Neural cell (in vitro differentiated cells): Measurements from ENCODE around the gene C11orf16. TPM values are rescaled to one million over a fixed set of nuclear protein-coding genes. Genes with fewer than 3 reads are reported as not detected.

Experiments
- H2AFZ ChIP-seq: fragments of 200-600, 300-800 bp; sonication (generic), shearing (Covaris generic); 2 replicates; pipeline ENCODE4 v1.6.0; 2014; ENCODE audit warnings: low read depth, mild to moderate bottlenecking, antibody characterized with exemption, low read length, moderate library complexity
- H3F3A ChIP-seq: fragments of 200-600 bp; shearing (Covaris generic); 2 replicates; pipeline ENCODE4 v1.6.1; 2016; ENCODE audit warnings: mild to moderate bottlenecking, moderate library complexity, mixed read lengths, antibody characterized with exemption, low read length; ENCODE audit not compliant: insufficient read depth, poor library complexity, severe bottlenecking
- H3K27ac ChIP-seq: fragments of 200-600, 300-800 bp; sonication (generic), shearing (Covaris generic); 2 replicates; pipeline ENCODE4 v1.5.1; 2014; ENCODE audit warnings: mild to moderate bottlenecking, low read length, moderate library complexity
- H3K27me3 ChIP-seq: fragments of 300-800, 200-600 bp; sonication (generic), shearing (Covaris generic); 2 replicates; pipeline ENCODE4 v1.6.0; 2014; ENCODE audit warnings: mild to moderate bottlenecking, low read depth, low read length, moderate library complexity; ENCODE audit not compliant: insufficient read depth
- H3K36me3 ChIP-seq: fragments of 300-800, 200-600 bp; sonication (generic), shearing (Covaris generic); 2 replicates; pipeline ENCODE4 v1.5.1; 2014; ENCODE audit warnings: mild to moderate bottlenecking, antibody characterized with exemption, low read length, moderate library complexity; ENCODE audit not compliant: insufficient read depth
- H3K4me2 ChIP-seq: fragments of 300-800, 200-600 bp; sonication (generic), shearing (Covaris generic); 2 replicates; pipeline ENCODE4 v1.6.0; 2014; ENCODE audit warnings: mild to moderate bottlenecking, low read length
- H3K4me3 ChIP-seq: fragments of 300-800, 200-600 bp; sonication (generic), shearing (Covaris generic); 2 replicates; pipeline ENCODE4 v1.5.1; 2014; ENCODE audit warnings: mild to moderate bottlenecking, low read length, moderate library complexity
- H3K79me2 ChIP-seq: fragments of 200-600 bp; shearing (Covaris generic); replicated peaks from 2 replicates; pipeline ENCODE4 v1.6.0; 2014; ENCODE audit warnings: mild to moderate bottlenecking, low read length, moderate library complexity; ENCODE audit not compliant: insufficient read depth
- H3K9ac ChIP-seq: fragments of 300-800, 200-600 bp; sonication (generic), shearing (Covaris generic); 2 replicates; pipeline ENCODE4 v1.6.1; 2016; ENCODE audit warnings: mild to moderate bottlenecking, low read length, mixed read lengths
- H3K9me2 ChIP-seq: fragments of 200-600 bp; shearing (Covaris generic); 2 replicates; pipeline ENCODE4 v1.6.1; 2016; ENCODE audit warnings: mild to moderate bottlenecking, low read length, mixed read lengths; ENCODE audit not compliant: insufficient read depth
- H3K9me3 ChIP-seq: fragments of 200-600, 300-800 bp; sonication (generic), shearing (Covaris generic); 2 replicates; pipeline ENCODE4 v1.6.1; 2016; ENCODE audit warnings: mild to moderate bottlenecking, mixed run types, low read length, moderate library complexity, mixed read lengths
- H4K20me1 ChIP-seq: fragments of 200-600 bp; shearing (Covaris generic); 2 replicates; pipeline ENCODE4 v1.6.1; 2016; ENCODE audit warnings: mild to moderate bottlenecking, mixed run types; ENCODE audit not compliant: insufficient read depth
- CTCF ChIP-seq: fragments of 450-650 bp; IDR thresholded peaks from 2 replicates; pipeline ENCODE4 v1.5.1; 2014; ENCODE audit warnings: antibody characterized with exemption, mild to moderate bottlenecking, moderate library complexity; ENCODE audit not compliant: poor library complexity, severe bottlenecking
- EP300 ChIP-seq: fragments of 450-650 bp; conservative IDR thresholded peaks from 2 replicates; pipeline ENCODE4 v1.6.1; 2014; ENCODE audit warnings: antibody characterized with exemption, mild to moderate bottlenecking, moderate library complexity; ENCODE audit not compliant: poor library complexity, severe bottlenecking
- EZH2 ChIP-seq: fragments of 200-600, 300-800 bp; shearing (Covaris generic), sonication (generic); IDR thresholded peaks from 2 replicates; pipeline ENCODE4 v1.6.1; 2014; ENCODE audit warnings: antibody characterized with exemption, low read length, borderline replicate concordance, mild to moderate bottlenecking; ENCODE audit not compliant: insufficient read depth, poor library complexity, severe bottlenecking
- MXI1 ChIP-seq: fragments of 450-650 bp; conservative IDR thresholded peaks from 2 replicates; pipeline ENCODE4 v1.6.1; 2014; ENCODE audit warnings: antibody characterized with exemption, mild to moderate bottlenecking; ENCODE audit not compliant: poor library complexity, severe bottlenecking
- POLR2AphosphoS5 ChIP-seq: IDR thresholded peaks from 2 replicates; pipeline ENCODE4 v1.6.1; 2012
- RAD21 ChIP-seq: fragments of 450-650 bp; conservative IDR thresholded peaks from 2 replicates; pipeline ENCODE4 v1.6.1; 2014; ENCODE audit warnings: antibody characterized with exemption, mild to moderate bottlenecking, moderate library complexity
- REST ChIP-seq: IDR thresholded peaks from 2 replicates; pipeline ENCODE4 v1.6.1; 2012; ENCODE audit warnings: borderline replicate concordance
- SMC3 ChIP-seq: fragments of 450-650 bp; conservative IDR thresholded peaks from 2 replicates; pipeline ENCODE4 v1.6.1; 2014; ENCODE audit warnings: antibody characterized with exemption, mild to moderate bottlenecking, moderate library complexity; ENCODE audit not compliant: poor library complexity
- TAF1 ChIP-seq: IDR thresholded peaks from 2 replicates; pipeline ENCODE4 v1.6.1; 2012; ENCODE audit warnings: low read depth
- polyA plus RNA-seq: library from polyadenylated mRNA; depleted of rRNA; stranded (reverse); fragments of >200 nt; gene quantifications from 2 replicates; pipeline ENCODE4 v1.2.3, GENCODE V29; 2014

The C11orf16 gene
- polyA plus RNA-seq, 1 donor from 2014 or later: not detected

GRCh38 chr11:8930456-8931175 lies 2.1 kb downstream of the C11orf16 start:
- Histone ChIP-seq H3K9me2 (no peaks in the 10 kb centered on the region), H3F3A (no peaks in the 10 kb centered on the region), H3K9me3 (no peaks in the 10 kb centered on the region), H3K4me3 (no peak overlapping the region), H3K27me3 (no peaks in the 10 kb centered on the region), H3K27ac (no peak overlapping the region), H3K9ac (no peak overlapping the region), H2AFZ (no peak overlapping the region), H3K79me2 (no peaks in the 10 kb centered on the region), H3K36me3 (peaks cover under 1% of the 10 kb centered on the region), H4K20me1 (no peaks in the 10 kb centered on the region), H3K4me2 (no peak overlapping the region)
- TF ChIP-seq EZH2: no peak
- no peak for TF ChIP-seq TAF1
- TF ChIP-seq RAD21: no peak
- no peak for TF ChIP-seq CTCF
- no peak for TF ChIP-seq EP300
- no peak for TF ChIP-seq REST
- TF ChIP-seq POLR2AphosphoS5: no peak
- no peak for TF ChIP-seq SMC3
- TF ChIP-seq MXI1: no peak

GRCh38 chr11:8928981-8929615 lies 3.6 kb downstream of the C11orf16 start:
- TF ChIP-seq EZH2: no peak
- no peak overlapping the region for H2AFZ ChIP-seq
- H3K4me2 ChIP-seq: no peak overlapping the region
- H3K9ac ChIP-seq: no peak overlapping the region
- H3K9me2 ChIP-seq: no peaks in the 10 kb centered on the region
- H3K9me3 ChIP-seq: no peaks in the 10 kb centered on the region
- H3K27me3 ChIP-seq: no peaks in the 10 kb centered on the region
- no peaks in the 10 kb centered on the region for H3K79me2 ChIP-seq
- no peaks in the 10 kb centered on the region for H4K20me1 ChIP-seq
- peaks cover 4% of the 10 kb centered on the region for H3K36me3 ChIP-seq
- H3K27ac ChIP-seq: no peak overlapping the region
- H3F3A ChIP-seq: no peaks in the 10 kb centered on the region
- no peak overlapping the region for H3K4me3 ChIP-seq
